ACHN (cell line): Measurements from ENCODE around the gene TEX22.

Source experiments
- DNase-seq: peaks from one replicate; pipeline ENCODE4 v3.0.0-alpha.2; 2015
- in situ Hi-C: cut with HindIII; loops from 2 replicates; pipeline ENCODE4 v1.10.0; 2017; ENCODE audit warnings: low sequenced_read_pairs, low pct_ligation_motif_present, low pct_unique_long_range_greater_than_20kb

TEX22 gene

GRCh38 chr14:105426416-105427130, 28.2 kb downstream of the TEX22 start:
- in situ Hi-C loops = no loop called here
- no peak for DNase-seq

- in situ Hi-C loops = no loop called here
- no peak for DNase-seq
These were observed 29.1 kb downstream of the TEX22 start for GRCh38 chr14:105427412-105427811.

- no peak for DNase-seq
- in situ Hi-C loops = no loop called here
These were observed 29.7 kb downstream of the TEX22 start for GRCh38 chr14:105427936-105428485.

- in situ Hi-C loops = no loop called here
These were observed 31.7 kb downstream of the TEX22 start for GRCh38 chr14:105430042-105430441.

GRCh38 chr14:105430565-105430964, 32.2 kb downstream of the TEX22 start:
- DNase-seq = peak; percentile 11

More at GRCh38 chr14:105430042-105430441, 31.7 kb downstream of the TEX22 start:
- no peak for DNase-seq

GRCh38 chr14:105431256-105431655, 32.9 kb downstream of the TEX22 start:
- no peak for DNase-seq
- in situ Hi-C loops = no loop called here

More at GRCh38 chr14:105430565-105430964, 32.2 kb downstream of the TEX22 start:
- in situ Hi-C loops = no loop called here

GRCh38 chr14:105432657-105433056, 34.3 kb downstream of the TEX22 start:
- in situ Hi-C loops = no loop called here
- no peak for DNase-seq

- DNase-seq = no peak
- in situ Hi-C loops = no loop called here
These were observed 34.8 kb downstream of the TEX22 start for GRCh38 chr14:105433161-105433605.

GRCh38 chr14:105436402-105436801, 38.1 kb downstream of the TEX22 start:
- in situ Hi-C loops = no loop called here
- DNase-seq = no peak

- in situ Hi-C loops = no loop called here
- no peak for DNase-seq
These were observed 38.8 kb downstream of the TEX22 start for GRCh38 chr14:105436891-105437722.

- in situ Hi-C loops = no loop called here
- no peak for DNase-seq
These were observed 39.6 kb downstream of the TEX22 start for GRCh38 chr14:105437723-105438500.

GRCh38 chr14:105439179-105439578, 40.8 kb downstream of the TEX22 start:
- DNase-seq = no peak
- in situ Hi-C loops = no loop called here

GRCh38 chr14:105439710-105440553, 41.6 kb downstream of the TEX22 start:
- in situ Hi-C loops = no loop called here
- DNase-seq = no peak

GRCh38 chr14:105440554-105440900, 42.2 kb downstream of the TEX22 start:
- in situ Hi-C loops = no loop called here
- DNase-seq = no peak

- in situ Hi-C loops = no loop called here
- DNase-seq = no peak
These were observed 42.7 kb downstream of the TEX22 start for GRCh38 chr14:105440992-105441391.

GRCh38 chr14:105442125-105442524, 43.8 kb downstream of the TEX22 start:
- in situ Hi-C loops = no loop called here
- no peak for DNase-seq

- in situ Hi-C loops = no loop called here
- DNase-seq = no peak
These were observed 44.5 kb downstream of the TEX22 start for GRCh38 chr14:105442834-105443233.

- DNase-seq = no peak
- in situ Hi-C loops = no loop called here
These were observed 46.5 kb downstream of the TEX22 start for GRCh38 chr14:105444859-105445258.
